ENCODE results near the gene AADACL3. TPM values are rescaled to one million over a fixed set of nuclear protein-coding genes. Genes with fewer than 3 reads are reported as not detected.
"Not testable (repeated sequence)": the region's sequence is repeated elsewhere in the genome, so short reads cannot be mapped to it uniquely, and the experiment has no call there.

The AADACL3 gene
- total RNA-seq, 2 experiments from 2014 or later = not detected

- ChIA-PET POLR2A (no interaction called here), CTCF (no interaction called here)
- ATAC-seq = no peak
These were observed 12.5 kb downstream of the AADACL3 start for GRCh38 chr1:12728391-12728790.

GRCh38 chr1:12730156-12730555 is 14.2 kb downstream of the AADACL3 start:
- intact Hi-C loops (cut with DNase I, micrococcal nuclease) = no loop called here
- H3K4me1 Mint-ChIP-seq = no peaks in the 10 kb centered on the region

More at GRCh38 chr1:12728391-12728790, 12.5 kb downstream of the AADACL3 start:
- Mint-ChIP-seq H3K36me3 (ENCODE audit: low read depth) (no peaks in the 10 kb centered on the region), H3K9me3 (ENCODE audit: low read depth) (peaks cover 12% of the 10 kb centered on the region), H3K27me3 (peaks cover 29% of the 10 kb centered on the region), H3K4me1 (no peaks in the 10 kb centered on the region), H3K27ac (no peak overlapping the region), H3K4me3 (no peak overlapping the region)
- intact Hi-C loops (cut with DNase I, micrococcal nuclease) = no loop called here
- no peak for DNase-seq

GRCh38 chr1:12731084-12731483 is 15.2 kb downstream of the AADACL3 start:
- POLR2A ChIA-PET; H3K4me1 Mint-ChIP-seq; ATAC-seq; H3K27ac Mint-ChIP-seq; DNase-seq; CTCF ChIA-PET; H3K4me3 Mint-ChIP-seq; H3K36me3 Mint-ChIP-seq (ENCODE audit: low read depth); intact Hi-C loops (cut with DNase I, micrococcal nuclease): not testable (repeated sequence)
- H3K27me3 Mint-ChIP-seq = peaks cover 42% of the 10 kb centered on the region
- H3K9me3 Mint-ChIP-seq (ENCODE audit: low read depth) = peaks cover 17% of the 10 kb centered on the region

More at GRCh38 chr1:12730156-12730555, 14.2 kb downstream of the AADACL3 start:
- peaks cover 14% of the 10 kb centered on the region for H3K9me3 Mint-ChIP-seq (ENCODE audit: low read depth)
- ChIA-PET CTCF (no interaction called here), POLR2A (no interaction called here)
- no peak overlapping the region for H3K4me3 Mint-ChIP-seq
- DNase-seq = no peak
- no peak for ATAC-seq
- peaks cover 37% of the 10 kb centered on the region for H3K27me3 Mint-ChIP-seq
- no peaks in the 10 kb centered on the region for H3K36me3 Mint-ChIP-seq (ENCODE audit: low read depth)
- H3K27ac Mint-ChIP-seq = no peak overlapping the region

GRCh38 chr1:12734651-12735050 is 18.7 kb downstream of the AADACL3 start:
- no peak for DNase-seq
- peaks cover 48% of the 10 kb centered on the region for H3K27me3 Mint-ChIP-seq
- ATAC-seq = no peak
- peaks cover 17% of the 10 kb centered on the region for H3K9me3 Mint-ChIP-seq (ENCODE audit: low read depth)
- H3K27ac Mint-ChIP-seq = no peak overlapping the region
- intact Hi-C loops (cut with DNase I, micrococcal nuclease) = no loop called here
- H3K4me1 Mint-ChIP-seq = no peaks in the 10 kb centered on the region
- H3K4me3 Mint-ChIP-seq = no peak overlapping the region
- CTCF ChIA-PET = no interaction called here
- POLR2A ChIA-PET = no interaction called here
- no peaks in the 10 kb centered on the region for H3K36me3 Mint-ChIP-seq (ENCODE audit: low read depth)

- POLR2A ChIA-PET = no interaction called here
- intact Hi-C loops (cut with DNase I, micrococcal nuclease) = no loop called here
- no peak for ATAC-seq
- no peak overlapping the region for H3K4me3 Mint-ChIP-seq
- H3K9me3 Mint-ChIP-seq (ENCODE audit: low read depth) = peaks cover 3% of the 10 kb centered on the region
- CTCF ChIA-PET = no interaction called here
- no peak for DNase-seq
- peaks cover 34% of the 10 kb centered on the region for H3K27me3 Mint-ChIP-seq
- H3K36me3 Mint-ChIP-seq (ENCODE audit: low read depth) = no peaks in the 10 kb centered on the region
- no peak overlapping the region for H3K27ac Mint-ChIP-seq
- no peaks in the 10 kb centered on the region for H3K4me1 Mint-ChIP-seq
These were observed 23.0 kb downstream of the AADACL3 start for GRCh38 chr1:12738934-12739333.

GRCh38 chr1:12739613-12740012 is 23.7 kb downstream of the AADACL3 start:
- Mint-ChIP-seq H3K9me3 (ENCODE audit: low read depth) (peaks cover 3% of the 10 kb centered on the region), H3K27me3 (peaks cover 35% of the 10 kb centered on the region), H3K4me3 (no peak overlapping the region), H3K27ac (no peak overlapping the region), H3K36me3 (ENCODE audit: low read depth) (no peaks in the 10 kb centered on the region), H3K4me1 (no peaks in the 10 kb centered on the region)
- DNase-seq = no peak
- intact Hi-C loops (cut with DNase I, micrococcal nuclease) = no loop called here
- ChIA-PET POLR2A (no interaction called here), CTCF (no interaction called here)
- ATAC-seq = no peak

GRCh38 chr1:12741946-12742345 is 26.0 kb downstream of the AADACL3 start:
- POLR2A ChIA-PET = no interaction called here
- intact Hi-C loops (cut with DNase I, micrococcal nuclease) = no loop called here
- Mint-ChIP-seq H3K27me3 (peaks cover 35% of the 10 kb centered on the region), H3K4me3 (no peak overlapping the region), H3K4me1 (no peaks in the 10 kb centered on the region), H3K36me3 (ENCODE audit: low read depth) (no peaks in the 10 kb centered on the region), H3K27ac (no peak overlapping the region), H3K9me3 (ENCODE audit: low read depth) (no peaks in the 10 kb centered on the region)
- CTCF ChIA-PET = no interaction called here
- DNase-seq (no peak), ATAC-seq (no peak)

- intact Hi-C loops (cut with DNase I, micrococcal nuclease) = no loop called here
- no peak overlapping the region for H3K27ac Mint-ChIP-seq
- POLR2A ChIA-PET = no interaction called here
- no peak for DNase-seq
- peaks cover 22% of the 10 kb centered on the region for H3K9me3 Mint-ChIP-seq (ENCODE audit: low read depth)
- H3K4me3 Mint-ChIP-seq = no peak overlapping the region
- CTCF ChIA-PET = no interaction called here
- peaks cover 40% of the 10 kb centered on the region for H3K27me3 Mint-ChIP-seq
- no peaks in the 10 kb centered on the region for H3K36me3 Mint-ChIP-seq (ENCODE audit: low read depth)
- no peak for ATAC-seq
- H3K4me1 Mint-ChIP-seq = no peaks in the 10 kb centered on the region
These were observed 29.4 kb downstream of the AADACL3 start for GRCh38 chr1:12745126-12745991.

GRCh38 chr1:12745992-12746323 is 30.0 kb downstream of the AADACL3 start, which contains the start of gene CFAP107:
Gene CFAP107, plus strand, starts transcription at chr1:12746200. Its CDS starts 231 bp downstream, at chr1:12746431.
- intact Hi-C loops (cut with DNase I, micrococcal nuclease) = no loop called here
- DNase-seq (no peak), ATAC-seq (peak; percentile 39)
- Mint-ChIP-seq H3K27ac (no peak within 1 kb of the TSS), H3K4me1 (no peaks in the 10 kb centered on the region), H3K4me3 (no peak within 1 kb of the TSS), H3K36me3 (ENCODE audit: low read depth) (no peaks in the 10 kb centered on the region), H3K27me3 (peaks cover 45% of the 10 kb centered on the region), H3K9me3 (ENCODE audit: low read depth) (peaks cover 22% of the 10 kb centered on the region)
- POLR2A ChIA-PET = no interaction called here
- CTCF ChIA-PET = no interaction called here

GRCh38 chr1:12748778-12749355 is 33.0 kb downstream of the AADACL3 start:
- DNase-seq (no peak), ATAC-seq (no peak)
- Mint-ChIP-seq H3K4me1 (no peaks in the 10 kb centered on the region), H3K4me3 (no peak overlapping the region), H3K27me3 (peaks cover 47% of the 10 kb centered on the region), H3K9me3 (ENCODE audit: low read depth) (peaks cover 22% of the 10 kb centered on the region), H3K36me3 (ENCODE audit: low read depth) (no peaks in the 10 kb centered on the region), H3K27ac (no peak overlapping the region)
- CTCF ChIA-PET = interaction anchor here (0.6 kb wide), 1 partner anchor 28 kb away, joined by 3 read pairs; no protein-coding TSS in a partner anchor
- intact Hi-C loops (cut with DNase I, micrococcal nuclease) = no loop called here
- POLR2A ChIA-PET = no interaction called here

- peaks cover 21% of the 10 kb centered on the region for H3K27me3 Mint-ChIP-seq
- H3K9me3 Mint-ChIP-seq (ENCODE audit: low read depth) = peaks cover 3% of the 10 kb centered on the region
- intact Hi-C loops (cut with DNase I, micrococcal nuclease) = no loop called here
- DNase-seq (no peak), ATAC-seq (no peak)
- ChIA-PET CTCF (interaction anchor here (0.7 kb wide), 1 partner anchor 153 kb away, joined by 4 read pairs; no protein-coding TSS in a partner anchor), POLR2A (no interaction called here)
- no peaks in the 10 kb centered on the region for H3K4me1 Mint-ChIP-seq
- H3K36me3 Mint-ChIP-seq (ENCODE audit: low read depth) = no peaks in the 10 kb centered on the region
- no peak overlapping the region for H3K4me3 Mint-ChIP-seq
- no peak overlapping the region for H3K27ac Mint-ChIP-seq
These were observed 38.8 kb downstream of the AADACL3 start for GRCh38 chr1:12754738-12755137.

GRCh38 chr1:12756273-12756672 is 40.4 kb downstream of the AADACL3 start:
- no peak overlapping the region for H3K27ac Mint-ChIP-seq
- intact Hi-C loops (cut with DNase I, micrococcal nuclease) = no loop called here
- ChIA-PET CTCF (no interaction called here), POLR2A (no interaction called here)
- no peaks in the 10 kb centered on the region for H3K9me3 Mint-ChIP-seq (ENCODE audit: low read depth)
- peaks cover 16% of the 10 kb centered on the region for H3K27me3 Mint-ChIP-seq
- H3K4me3 Mint-ChIP-seq = no peak overlapping the region
- no peaks in the 10 kb centered on the region for H3K4me1 Mint-ChIP-seq
- no peaks in the 10 kb centered on the region for H3K36me3 Mint-ChIP-seq (ENCODE audit: low read depth)
- DNase-seq = no peak
- ATAC-seq = no peak
